ENCODE data around the gene GPS1. TPM values are rescaled to one million over a fixed set of nuclear protein-coding genes. Genes with fewer than 3 reads are reported as not detected.
"Not testable (repeated sequence)": the region's sequence is repeated elsewhere in the genome, so short reads cannot be mapped to it uniquely, and the experiment has no call there.

Gene GPS1
- total RNA-seq, 1 donor from 2014 or later, result 35.5 TPM

DNA sequence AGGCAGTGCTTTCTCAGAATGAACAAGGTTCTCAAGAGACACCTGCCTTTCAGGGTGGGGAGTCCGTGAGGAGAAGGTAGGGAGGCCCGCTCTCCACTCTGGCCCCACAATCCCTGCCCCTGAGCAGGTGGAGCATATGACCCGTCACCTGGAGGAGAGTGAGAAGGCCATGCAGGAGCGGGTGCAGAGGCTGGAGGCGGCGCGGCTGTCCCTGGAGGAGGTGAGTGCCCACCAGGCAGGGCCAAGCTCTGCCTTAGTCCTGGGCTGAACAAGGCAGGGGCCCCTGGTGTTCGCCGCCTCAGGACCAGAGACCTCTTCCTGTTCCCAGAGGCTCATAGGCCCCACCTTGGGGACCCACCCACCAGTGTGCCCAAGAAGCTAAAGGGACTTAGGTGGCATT is 22.7 kb upstream of the GPS1 start:
- DNase-seq, result no peak

DNA sequence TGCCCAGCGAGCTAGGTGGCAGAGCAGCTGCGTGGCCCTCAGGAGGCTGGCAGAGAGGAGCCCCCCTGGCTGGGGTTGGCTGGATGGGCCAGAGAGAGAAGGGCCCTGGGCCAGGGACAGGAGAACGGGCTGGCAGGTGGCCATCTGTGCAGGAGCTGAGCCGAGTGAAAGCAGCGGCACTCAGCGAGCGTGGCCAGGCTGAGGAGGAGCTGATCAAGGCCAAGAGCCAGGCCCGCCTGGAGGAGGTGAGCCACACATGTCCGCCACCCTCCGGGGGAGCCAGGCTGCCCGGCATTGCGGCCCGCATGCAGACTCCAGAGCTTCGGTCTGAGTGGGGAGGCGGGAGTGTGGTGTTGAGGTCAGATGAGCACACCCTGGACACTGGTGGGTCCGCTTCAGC is 22.3 kb upstream of the GPS1 start:
- DNase-seq, result no peak

DNA sequence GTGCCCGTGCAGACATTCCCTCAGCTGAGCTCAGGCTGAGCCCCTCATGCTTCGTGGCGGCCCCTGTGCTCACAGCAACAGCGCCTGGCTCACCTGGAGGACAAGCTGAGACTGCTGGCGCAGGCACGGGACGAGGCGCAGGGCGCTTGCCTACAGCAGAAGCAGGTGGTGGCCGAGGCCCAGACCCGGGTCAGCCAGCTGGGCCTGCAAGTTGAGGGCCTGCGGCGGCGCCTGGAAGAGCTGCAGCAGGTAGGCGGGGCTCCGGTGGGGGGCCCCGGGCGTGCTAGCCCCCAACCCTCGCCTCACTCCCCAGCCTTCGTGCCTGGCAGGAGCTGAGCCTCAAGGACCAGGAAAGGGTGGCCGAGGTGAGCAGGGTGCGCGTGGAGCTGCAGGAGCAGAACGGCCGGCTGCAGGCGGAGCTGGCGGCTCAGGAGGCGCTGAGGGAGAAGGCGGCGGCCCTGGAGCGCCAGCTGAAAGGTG is 21.7 kb upstream of the GPS1 start:
- DNase-seq, result no peak

DNA sequence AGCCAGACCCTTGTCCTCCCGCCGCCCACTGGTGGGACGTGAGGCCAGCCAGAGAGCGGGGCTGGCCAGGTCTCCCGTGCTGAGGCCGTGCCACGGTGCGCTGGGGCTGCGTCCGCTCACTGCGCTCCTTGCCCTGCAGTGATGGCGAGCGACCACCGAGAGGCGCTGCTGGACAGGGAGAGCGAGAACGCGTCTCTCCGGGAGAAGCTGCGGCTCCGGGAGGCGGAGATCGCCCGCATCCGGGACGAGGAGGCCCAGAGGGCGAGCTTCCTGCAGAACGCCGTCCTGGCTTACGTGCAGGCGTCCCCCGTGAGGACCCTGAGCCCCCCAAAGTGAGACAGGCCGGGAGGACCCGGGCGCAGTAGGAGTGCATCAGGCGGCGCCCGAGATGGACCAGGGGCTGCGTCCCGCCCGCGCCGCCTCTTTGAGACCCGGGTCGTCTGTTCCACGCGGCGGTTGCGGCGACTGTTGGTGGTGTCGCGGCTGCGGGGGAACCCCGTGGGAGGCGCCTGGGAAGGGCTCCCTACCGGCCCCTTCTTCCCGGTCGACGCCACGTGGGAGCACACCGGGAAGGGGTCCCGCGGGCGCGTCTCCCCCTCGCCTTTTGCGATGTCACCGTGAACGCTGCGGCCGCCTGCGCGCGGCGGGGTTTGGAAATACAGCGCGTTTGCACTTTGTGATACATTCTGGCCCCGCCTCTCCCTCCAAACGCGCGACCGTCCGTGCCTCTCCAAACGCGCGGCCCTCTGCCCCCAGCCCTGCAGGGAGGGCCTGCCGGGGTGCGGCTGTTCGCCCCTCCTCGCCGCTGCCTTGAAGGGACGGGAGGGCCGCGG is 21.0 kb upstream of the GPS1 start:
- DNase-seq, result peak; percentile 77

DNA sequence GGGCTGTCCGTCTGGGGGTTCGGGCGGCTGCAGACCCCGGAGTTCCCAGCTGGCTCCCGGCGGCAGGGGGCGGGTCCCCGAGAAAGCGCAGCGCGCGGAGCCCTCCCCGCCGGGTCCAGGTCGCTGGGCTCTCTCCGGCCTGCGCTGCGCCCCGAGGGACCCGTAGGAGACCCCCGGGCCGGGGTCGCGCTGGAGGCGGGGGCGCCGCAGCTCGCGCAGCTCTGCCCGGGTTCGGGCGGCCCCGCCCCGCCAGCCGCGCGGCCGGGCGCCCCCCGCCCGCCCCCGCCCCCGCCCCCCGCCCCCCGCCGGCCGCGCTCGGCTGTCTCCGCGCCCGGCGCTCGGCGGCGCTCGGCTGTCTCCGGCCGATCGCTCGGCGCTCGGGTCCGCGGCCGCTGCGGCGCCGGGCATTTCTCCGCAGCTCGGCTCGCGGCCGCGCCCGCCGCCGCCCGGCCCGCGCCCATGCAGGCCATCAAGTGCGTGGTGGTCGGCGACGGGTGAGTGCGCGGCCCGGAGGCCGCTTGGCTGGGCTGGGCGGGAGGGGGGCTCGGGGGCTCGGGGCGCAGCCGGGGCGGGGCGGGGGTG is 20.3 kb upstream of the GPS1 start, which contains the start of gene RAC3:
Gene RAC3 (plus strand): TSS at position 376 of the 582 bp plus-strand sequence. CDS start 84 bp downstream, at position 460.
- DNase-seq, result no peak

DNA sequence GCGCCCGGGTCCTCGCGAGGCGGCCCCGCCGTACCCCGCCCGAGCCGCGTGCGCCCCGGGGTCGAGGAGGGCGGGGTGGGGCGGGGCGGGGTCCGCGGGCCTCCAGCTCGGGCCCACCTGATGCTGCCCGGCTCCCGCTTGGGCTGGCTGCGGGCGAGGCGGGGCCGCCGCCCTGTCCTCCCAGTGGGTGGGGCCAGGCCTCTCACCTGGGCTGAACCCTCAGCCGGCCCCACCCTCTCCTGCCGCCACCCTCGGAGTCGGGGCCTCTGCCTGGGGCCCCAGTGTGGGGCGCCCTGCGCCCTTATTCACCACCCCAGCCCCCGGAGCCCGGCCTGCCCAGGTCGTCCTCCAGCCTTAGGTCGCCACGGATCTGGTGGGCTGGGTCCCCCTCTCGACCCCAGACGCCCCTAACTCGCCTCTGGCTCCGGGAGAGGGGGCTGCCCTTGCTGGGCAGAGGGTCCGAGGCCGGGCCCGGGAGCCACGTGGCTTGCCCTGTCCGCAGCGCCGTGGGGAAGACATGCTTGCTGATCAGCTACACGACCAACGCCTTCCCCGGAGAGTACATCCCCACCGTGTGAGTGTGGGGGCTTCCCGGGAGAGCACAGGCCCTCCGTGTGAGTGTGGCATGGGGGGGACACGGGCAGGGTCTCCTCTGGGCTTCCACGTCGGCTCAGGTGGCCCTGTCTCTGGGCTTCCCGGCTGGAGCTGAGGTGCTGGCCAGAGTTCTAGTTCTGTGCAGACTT is 19.6 kb upstream of the GPS1 start:
- no peak for DNase-seq

DNA sequence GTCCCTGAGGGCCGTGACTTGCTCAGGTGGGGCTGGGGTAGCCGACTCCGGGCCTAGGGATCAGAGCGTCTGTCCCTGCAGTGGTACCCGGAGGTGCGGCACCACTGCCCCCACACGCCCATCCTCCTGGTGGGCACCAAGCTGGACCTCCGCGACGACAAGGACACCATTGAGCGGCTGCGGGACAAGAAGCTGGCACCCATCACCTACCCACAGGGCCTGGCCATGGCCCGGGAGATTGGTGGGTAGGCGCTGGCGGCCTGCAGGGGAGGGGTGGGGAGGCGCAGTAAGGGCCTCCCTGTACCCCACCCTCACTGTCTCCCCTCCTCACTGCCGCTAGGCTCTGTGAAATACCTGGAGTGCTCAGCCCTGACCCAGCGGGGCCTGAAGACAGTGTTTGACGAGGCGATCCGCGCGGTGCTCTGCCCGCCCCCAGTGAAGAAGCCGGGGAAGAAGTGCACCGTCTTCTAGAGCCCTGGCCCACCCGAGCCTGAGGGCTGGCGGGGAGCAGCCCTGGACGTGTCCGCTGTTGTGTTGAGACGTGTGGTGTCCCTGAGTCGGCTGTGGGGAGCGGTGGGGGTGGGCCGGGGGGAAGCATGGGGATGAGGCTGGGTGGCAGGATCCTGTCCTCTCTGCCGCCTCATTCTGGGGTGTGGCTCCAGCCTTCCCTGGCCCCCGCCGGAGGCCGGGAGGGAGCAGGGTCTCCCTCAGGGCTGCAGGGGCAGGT is 18.2 kb upstream of the GPS1 start:
- no peak for DNase-seq

DNA sequence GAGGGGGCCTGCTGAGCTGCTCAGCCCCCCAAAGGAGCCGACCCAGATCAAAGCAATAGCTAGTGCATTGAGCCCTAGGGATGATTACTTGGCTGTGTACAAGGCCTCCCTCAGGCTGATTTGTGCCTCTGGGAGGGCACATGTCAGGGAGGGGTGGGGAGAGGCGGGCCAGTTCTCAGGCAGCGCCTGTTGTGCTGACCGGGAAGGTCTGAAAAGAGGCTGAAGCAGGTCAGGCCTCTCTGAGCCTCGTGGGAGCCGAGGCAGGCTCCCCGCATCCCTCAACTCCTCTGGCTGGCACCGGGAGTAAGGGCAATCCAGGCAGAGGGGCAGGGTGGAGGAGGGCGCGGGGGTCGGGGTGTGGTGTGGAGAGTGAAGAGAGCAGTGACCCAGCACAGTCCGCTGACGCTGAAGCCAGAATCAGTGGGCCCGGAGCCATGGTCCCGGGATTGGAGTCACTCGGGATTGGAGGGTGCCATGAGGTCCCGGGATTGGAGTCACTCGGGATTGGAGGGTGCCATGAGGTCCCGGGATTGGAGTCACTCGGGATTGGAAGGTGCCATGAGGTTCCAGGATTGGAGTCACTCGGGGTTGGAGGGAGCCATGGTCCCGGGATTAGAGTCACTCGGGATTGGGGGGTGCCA is 17.2 kb upstream of the GPS1 start:
- no peak for DNase-seq

DNA sequence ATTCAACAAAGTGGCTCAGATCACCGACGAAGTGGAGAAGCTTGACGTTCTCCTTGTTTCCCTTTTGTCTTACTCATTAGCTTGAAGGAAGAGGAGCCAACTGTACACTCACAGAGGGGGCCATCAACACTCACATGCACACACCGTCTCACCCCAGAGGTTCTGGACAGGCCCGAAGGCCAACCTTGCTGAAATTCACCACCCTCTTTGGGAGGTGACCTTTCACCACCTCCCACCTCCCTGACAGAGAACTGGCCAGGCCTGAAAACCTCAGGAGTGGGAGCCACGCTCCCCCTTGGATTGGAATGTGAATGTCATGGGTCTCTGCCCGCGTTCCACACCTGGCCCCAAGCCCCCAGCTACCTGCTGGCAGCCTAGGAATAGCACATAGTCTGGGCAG is 16.2 kb upstream of the GPS1 start:
- no peak for DNase-seq

DNA sequence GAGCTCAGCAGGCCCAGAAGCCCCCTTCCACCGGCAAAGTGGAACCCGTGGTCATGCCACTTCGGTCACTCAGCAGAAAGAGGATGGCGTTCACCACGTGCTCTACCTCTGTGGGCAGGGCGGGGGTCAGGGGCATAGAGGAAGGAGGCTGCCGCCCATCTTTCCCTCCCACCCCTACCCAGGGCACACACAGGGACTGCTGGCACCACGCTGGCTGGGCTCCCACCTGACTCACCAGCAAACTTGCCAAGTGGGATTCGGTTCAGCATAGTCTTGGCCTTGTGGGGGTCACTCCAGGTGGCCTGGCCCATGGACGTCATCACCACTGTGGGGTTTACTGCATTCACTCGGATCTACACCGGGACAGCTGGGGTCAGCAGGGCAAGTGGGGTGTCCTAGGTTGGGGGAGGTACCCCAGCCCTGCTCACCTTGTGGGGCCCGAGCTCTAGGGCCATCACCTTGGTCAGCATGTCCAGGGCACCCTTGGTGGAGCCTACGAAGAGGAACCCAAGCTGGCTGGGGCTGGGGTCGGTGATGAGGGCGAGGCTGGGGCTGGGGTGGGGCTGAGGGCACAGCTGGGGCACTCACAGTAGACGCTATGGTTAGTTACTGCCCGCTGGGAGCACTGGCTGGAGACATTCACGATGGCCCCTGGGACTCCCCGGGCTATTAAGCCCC is 15.6 kb upstream of the GPS1 start:
- DNase-seq, result no peak

DNA sequence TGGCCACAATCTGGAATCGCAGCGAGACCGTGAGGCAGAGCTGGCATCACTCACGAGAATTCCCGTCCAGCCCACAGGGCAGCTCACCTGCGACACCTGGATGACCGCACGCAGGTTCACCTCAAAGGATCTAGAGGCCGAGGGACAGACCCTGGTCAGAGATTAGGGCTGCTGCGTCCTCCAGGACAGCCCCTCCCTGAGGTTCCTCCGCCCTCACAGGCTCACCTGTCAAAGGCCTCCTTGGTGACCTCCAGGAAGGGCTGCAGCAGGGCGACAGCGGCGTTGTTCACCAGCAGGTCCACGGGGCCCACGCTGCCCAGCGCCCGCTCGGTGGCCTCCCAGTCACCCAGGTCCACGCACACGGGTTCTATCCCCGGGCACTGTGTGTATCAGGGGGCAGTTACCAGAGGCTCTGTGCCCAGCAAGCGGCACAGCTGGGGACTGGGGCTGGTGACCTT is 15.0 kb upstream of the GPS1 start:
- no peak for DNase-seq

DNA sequence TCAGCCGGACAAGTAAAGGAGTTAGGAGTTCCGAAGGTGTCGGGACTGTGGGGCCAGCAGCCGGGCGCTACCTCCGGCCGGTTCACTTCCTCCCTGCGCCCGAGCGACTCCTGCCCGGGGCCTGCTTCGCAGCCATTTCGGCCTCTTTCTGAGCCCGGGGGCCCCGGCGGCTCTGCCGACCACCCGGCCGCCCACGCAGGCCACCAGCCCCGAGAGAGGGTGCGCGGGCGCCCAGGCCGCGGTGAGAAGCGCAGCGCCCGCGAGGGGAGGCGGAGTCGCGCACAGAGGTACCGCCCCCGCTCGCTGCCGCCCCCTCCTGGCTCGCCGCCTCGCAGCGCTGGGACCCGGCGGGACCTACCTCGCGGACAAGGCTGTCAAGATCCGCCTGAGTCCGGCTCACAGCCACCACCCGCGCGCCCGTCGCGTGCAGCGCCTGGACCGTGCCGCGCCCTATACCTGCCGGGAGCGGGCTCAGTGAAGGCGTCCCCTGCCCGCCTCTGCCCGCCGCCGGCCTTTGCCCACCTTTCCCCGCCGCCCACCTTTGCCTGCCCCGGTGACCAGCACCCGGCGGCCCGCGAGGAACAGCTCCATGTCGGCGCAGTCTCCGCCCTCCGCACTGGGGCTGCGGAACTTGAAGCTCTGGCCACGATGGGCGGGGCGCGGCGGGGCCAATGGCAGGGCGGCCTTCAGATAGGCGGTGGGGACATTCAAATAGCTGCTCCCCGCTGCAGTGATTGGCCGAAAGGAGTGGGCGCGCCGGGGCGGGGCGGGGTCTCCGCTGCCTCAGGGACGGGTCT is 14.4 kb upstream of the GPS1 start, which contains the start of gene DCXR:
Gene DCXR (minus strand): TSS at position 606 of the 797 bp plus-strand sequence. CDS start 15 bp downstream, at position 591.
- DNase-seq, result peak; percentile 80

DNA sequence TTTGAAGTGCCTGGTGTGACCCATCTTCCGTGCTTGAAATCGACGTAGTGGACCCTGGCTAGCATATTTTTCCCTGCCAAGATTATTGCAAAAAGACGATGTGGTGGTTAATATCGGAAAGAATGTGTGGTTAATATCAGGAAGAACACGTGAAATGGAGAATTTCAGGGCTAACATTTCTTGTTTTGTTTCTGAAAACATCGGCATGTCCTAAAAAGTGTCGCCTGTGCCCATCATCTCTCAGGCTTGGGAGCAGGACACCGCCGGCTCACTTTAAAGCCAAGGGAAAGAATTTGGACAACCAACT is 13.9 kb upstream of the GPS1 start:
- DNase-seq, result peak; percentile 69

DNA sequence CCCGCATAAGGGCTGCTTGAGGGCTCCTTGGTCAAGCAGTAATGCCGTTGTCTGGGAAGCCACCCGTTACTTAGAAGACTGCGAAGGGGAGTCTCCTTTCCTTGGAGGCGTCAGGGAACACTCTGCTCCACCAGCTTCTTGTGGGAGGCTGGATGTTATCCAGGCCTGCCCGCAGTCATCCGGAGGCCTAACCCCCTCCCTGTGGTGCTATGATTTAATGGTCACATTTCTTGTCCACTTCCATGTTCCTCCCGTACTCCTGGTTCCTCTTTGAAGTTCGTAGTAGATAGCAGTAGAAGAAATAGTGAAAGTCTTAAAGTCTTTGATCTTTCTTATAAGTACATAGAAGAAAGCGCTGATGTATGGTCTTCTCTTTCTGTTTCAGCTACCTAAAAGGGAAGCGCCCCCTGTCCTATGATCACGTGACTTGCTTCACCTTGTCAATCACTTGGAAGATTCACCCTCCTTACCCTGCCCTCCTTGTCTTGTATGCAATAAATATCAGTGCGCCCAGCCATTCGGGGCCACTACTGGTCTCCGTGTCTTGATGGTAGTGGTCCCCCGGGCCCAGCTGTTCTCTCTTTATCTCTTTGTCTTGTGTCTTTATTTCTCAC is 12.8 kb upstream of the GPS1 start:
- not testable (repeated sequence) for DNase-seq

DNA sequence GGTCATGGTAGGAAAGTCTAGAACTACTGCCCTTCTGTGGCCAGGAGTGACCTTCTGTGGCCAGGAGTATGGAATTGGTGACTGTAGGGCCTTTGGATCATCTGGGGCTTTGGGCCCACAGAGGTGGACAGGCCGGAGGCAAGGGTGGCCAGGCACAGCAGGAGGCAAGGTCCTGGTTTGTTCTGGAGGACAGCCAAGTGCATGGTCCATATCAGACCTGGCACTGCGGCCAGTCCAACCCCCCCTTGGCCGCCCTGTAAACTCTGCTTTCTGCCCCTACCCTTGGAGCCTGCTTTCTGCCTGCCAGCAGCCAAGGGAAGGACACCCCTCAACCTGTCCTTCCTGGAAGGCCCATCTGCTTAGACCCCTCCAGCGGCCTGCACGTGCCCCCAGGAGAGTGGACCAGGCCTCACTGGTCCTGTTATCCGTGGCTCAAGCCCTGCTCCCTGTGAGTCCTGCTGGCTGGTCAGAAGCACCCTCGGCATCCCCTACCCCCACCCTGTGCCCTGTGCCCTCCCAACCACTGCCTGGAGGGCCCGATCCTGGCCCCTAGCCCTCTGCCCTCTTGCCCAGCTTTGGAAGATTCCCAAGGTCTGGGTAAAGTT is 11.9 kb upstream of the GPS1 start:
- DNase-seq, result no peak

DNA sequence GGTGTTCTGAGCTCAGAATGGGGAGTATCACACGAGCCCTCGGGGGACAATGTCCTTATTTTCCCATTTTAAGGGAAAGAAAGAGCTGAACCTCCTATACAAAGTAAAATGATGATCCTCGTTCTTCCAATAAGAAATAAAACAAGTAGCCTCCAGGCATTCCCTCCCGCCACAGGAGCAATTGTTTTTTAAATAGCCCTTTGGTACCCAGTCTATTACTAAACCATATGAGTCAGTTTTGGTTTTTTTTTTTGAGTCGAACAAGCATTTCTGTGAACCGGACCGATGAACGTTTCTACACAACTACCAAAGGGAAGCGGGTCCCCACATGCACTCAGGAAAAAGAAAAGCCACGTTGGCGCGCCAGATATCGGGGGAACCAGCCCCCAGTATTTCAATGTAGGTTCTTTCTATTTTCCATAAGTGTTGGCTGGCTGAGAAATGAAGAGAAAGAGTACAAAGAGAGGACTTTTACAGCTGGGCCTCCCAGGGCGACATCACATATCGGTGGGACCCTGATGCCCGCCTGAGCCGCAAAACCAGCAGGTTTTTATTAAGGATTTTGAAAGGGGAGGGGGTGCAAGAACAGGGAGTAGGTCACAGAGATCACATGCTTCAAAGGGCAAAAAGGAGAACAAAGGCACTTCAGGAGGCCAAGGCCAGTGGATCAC is 10.4 kb upstream of the GPS1 start:
- no peak for DNase-seq

DNA sequence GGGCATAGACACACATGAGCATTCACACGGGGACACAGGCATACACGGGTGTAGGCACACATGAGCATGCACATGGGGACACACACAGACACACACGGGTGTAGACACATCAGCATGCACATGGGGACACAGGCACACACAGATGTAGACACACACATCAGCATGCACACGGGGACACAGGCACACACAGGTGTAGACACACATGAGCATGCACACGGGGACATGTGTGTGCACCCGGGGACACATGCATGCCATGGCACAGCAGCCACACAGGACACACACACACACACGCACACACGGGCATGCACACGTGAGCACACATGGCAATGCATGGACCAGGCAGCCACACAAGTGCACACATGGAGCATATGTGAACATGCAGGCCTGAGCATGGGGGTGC is 9.0 kb upstream of the GPS1 start:
- DNase-seq, result no peak

DNA sequence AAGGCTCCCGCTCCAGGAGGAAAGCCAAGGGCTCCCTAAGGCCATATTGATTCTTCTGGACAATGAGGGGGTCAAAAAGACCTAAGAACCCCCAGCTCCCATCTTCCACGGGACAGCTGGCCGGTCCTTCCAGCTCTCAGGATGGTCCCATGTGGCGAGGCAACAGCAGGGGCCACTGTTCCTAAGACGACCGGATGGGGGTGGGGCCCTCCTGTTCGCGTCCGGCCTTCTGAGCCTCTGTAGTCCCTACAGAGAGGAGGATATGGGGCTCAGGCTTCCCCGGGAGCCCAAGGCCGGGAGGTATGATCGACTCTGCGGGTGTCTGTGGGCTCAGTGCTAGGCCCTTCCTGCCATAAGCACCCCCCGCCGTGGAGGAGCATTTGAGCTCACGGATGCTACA is 8.2 kb upstream of the GPS1 start:
- DNase-seq, result no peak

DNA sequence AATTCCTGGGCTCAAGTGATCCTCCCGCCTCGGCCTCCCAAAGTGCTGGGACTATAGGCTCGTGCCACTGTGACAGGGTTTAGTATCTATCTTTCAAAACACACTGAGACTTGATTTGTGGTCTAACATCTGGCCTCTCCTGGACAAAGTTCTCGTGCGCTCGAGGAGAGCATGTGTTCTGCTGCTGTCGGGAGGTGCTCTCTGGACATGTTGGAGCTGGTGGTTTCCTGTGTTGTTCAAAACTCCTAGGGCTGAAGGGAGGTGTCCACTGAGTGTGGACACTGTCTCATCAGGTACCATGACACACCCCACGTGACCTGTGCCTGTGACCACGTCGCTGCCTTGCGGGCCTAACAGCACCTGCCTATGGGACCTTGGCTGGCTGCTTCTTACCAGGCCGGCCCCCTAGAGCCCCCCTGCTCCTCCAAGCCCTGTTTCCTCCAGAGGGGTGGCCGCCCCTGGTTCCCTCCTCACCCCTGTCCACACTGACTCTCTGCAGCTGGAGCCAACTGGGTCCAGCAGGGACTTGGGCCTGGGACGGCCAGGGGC is 5.7 kb upstream of the GPS1 start:
- DNase-seq, result no peak
